ENCODE measurements around the gene SENP5.
A peak's percentile ranks its signal among the peaks of the same experiment; 100 is the strongest.

DNA sequence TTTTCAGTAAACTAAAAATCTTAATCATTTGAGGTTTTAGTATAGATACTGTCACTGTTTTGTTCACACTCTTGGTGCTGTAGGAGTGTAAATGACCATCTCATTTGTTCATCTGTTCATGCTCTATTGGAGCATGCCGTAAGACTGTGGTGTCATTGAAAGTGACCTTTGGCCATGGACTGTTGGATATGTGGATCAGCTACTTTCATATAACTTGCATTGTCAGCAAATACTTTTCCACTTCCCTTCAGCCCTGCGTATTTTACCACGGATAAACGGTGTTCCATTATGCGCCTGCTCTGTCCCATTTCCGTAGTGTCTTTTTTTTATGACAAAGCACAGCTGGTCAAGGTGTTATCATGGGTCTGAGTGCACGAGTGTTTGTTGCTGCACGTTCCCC, 32.6 kb upstream of the SENP5 start:
- TF ChIP-seq, protein P1, sequence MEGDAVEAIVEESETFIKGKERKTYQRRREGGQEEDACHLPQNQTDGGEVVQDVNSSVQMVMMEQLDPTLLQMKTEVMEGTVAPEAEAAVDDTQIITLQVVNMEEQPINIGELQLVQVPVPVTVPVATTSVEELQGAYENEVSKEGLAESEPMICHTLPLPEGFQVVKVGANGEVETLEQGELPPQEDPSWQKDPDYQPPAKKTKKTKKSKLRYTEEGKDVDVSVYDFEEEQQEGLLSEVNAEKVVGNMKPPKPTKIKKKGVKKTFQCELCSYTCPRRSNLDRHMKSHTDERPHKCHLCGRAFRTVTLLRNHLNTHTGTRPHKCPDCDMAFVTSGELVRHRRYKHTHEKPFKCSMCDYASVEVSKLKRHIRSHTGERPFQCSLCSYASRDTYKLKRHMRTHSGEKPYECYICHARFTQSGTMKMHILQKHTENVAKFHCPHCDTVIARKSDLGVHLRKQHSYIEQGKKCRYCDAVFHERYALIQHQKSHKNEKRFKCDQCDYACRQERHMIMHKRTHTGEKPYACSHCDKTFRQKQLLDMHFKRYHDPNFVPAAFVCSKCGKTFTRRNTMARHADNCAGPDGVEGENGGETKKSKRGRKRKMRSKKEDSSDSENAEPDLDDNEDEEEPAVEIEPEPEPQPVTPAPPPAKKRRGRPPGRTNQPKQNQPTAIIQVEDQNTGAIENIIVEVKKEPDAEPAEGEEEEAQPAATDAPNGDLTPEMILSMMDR (IDR thresholded peaks at IDR 0.05): peak in 1 of 3 donors; percentile 2
- no peak for TF ChIP-seq POLR2A (IDR thresholded peaks at IDR 0.05)
